ENCODE measurements around the gene SERPINA9.
"Not testable (repeated sequence)": the region's sequence is repeated elsewhere in the genome, so short reads cannot be mapped to it uniquely, and the experiment has no call there.

The SERPINA9 gene

DNA sequence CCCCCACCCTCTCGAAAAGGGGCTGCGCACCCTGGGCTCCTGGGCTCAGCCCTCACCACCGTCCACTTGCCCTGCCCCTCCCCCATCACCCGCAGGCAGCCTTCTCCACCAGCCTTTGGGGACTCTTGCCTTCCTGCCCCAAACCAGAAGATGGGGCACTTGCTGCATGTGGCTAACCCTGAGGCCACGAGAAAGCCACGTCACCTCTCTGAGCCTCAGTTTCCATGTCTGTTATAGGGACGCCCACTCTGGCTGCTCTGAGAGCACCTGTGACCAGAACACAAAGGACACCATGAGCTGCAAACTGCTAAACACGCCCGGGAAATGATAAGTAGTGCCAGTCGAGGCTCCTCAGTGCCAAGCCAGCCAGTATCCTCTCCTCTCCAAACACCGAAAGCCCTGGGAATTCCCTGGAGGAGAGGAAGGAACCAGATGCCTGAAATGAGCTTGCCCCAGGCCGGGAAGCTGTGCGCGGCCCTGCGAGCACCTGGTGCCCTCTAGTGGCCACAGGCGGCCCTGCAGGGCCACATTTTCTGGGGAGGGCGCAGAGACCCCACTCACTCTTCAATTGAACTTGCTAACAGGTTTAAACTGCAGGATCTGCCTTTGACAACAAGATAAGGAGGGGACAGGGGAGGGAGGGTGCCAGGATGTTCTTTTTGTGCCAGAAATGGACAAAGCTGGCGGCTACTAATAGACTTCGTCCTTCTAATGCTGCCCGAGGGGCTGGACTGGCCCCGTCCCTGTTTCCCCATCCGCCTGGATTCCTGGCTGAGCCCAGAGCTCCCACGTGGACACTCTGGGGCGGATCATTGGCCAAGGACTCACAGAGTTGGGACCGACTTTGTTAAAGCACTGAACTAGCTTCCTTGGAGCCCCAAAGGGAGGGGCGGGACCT is 10.2 kb upstream of the SERPINA9 start:
- DNase-seq: peak; percentile 75

DNA sequence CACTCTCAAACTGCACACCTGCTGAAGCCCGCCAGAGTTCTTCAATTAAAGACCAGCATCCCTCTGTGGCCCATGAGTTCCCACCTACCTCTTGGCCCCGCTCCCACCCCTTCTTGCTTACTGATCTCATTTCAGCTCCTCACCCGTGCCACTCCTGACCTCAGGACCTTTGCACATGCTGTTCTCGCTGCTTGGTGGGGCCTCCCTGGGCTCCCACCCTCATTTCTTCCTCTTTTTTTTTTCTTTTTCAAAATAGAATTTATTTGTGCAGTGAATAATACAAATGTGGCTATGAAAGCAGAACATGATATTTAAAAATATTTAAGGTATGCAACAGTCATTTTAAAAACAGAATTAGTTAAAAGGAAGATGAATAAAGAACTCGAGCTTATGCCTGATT is 8.5 kb upstream of the SERPINA9 start:
- DNase-seq: no peak

DNA sequence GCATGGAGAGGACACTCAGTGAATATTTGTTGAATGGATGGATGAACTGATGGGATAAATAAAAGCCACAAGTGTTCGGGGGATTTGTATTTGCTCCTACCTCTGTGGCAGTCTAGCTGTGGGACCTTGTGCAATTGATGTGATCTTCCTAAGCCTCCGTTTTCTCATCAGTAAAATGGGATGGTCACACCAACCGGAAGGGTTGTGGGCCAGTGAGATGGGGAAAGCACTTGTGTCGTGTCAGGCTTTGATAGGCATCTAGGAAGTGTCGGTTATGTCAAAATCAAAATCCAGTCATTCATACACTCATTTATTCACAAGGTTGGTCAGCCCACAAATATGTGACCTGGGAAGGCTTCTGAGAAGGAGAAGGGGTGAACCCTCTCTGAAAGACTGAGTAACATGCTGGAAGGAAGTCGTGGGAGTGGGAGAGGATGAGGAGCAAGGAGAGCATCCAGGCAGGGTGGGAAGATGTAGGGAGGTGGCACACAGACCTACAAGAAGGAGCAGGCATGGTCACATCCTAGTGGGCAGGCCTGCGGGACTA is 7.8 kb upstream of the SERPINA9 start:
- peak; percentile 71 for DNase-seq

DNA sequence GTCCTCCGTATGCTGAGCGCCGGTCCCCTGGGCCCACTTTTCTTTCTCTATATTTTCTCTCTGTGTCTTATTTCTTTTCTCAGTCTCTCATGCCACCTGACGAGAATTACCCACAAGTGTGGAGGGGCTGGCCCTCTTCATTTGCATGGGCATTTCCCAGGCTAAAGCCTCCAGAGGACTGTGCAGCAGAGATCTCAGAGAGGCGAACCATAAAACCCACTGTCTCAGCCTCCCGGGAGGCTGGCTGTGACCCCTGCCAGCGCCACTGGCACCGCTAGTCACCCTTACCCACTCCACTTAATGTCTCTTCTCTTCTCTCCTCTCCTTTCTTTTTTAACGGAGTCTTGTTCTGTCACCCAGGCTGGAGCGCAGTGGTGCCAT is 7.1 kb upstream of the SERPINA9 start:
- DNase-seq: no peak

DNA sequence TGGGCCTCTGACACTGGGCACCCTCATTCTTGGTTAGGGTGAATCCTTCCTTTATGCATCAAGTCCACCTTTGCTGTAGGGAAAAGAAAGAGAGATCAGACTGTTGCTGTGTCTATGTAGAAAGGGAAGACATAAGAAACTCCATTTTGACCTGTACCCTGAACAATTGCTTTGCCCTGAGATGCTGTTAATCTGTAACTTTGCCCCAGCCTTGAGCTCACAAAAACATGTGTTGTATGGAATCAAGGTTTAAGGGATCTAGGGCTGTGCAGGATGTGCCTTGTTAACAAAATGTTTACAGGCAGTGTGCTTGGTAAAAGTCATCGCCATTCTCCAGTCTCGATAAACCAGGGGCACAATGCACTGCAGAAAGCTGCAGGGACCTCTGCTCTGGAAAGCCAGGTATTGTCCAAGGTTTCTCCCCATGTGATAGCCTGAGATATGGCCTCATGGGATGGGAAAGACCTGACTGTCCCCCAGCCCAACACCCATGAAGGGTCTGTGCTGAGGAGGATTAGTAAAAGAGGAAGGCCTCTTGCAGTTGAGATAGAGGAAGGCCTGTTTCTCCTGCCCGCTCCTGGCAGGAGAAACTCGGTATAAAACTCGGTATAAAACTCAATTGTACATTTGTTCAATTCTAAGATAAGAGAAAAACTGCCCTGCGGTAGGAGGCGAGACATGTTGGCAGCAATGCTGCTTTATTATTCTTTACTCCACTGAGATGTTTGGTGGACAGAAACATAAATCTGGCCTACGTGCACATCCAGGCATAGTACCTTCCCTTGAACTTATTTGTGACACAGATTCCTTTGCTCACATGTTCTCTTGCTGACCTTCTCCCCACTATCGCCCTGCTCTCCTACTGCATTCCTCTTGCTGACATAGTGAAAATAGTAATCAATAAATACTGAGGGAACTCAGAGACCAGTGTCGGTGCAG is 6.4 kb upstream of the SERPINA9 start:
- DNase-seq: not testable (repeated sequence)

DNA sequence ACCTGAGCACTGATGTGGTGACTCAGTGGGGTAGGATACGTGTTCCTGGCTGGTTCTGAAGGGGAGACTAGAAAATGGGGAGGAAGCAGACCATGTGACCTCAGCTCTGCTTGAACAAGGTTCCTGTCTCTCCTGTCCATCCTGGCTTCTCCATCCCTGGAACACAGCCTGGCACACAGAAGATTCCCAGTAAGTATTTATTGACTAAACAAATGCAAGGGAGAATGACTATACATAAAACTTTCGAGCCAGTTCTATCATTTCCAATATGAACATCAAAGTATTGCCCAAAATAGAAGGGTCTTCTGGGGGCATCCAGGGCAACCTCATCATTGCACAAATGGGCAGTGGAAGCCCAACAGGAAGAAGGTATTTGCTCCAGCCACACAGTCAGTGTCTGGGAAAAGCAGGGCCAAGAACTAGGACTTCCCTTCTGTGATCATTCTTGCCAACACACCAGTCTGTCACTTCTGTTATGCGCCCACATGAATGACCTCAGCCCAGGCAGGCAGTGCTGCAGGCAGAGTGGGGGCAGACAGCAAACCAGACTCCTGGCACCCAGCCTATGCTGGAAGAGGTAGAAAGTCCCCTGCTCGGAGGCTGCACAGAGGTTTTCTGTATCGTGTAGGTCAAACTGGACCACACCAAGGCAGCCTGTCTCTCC is 5.6 kb upstream of the SERPINA9 start:
- DNase-seq: peak; percentile 86

DNA sequence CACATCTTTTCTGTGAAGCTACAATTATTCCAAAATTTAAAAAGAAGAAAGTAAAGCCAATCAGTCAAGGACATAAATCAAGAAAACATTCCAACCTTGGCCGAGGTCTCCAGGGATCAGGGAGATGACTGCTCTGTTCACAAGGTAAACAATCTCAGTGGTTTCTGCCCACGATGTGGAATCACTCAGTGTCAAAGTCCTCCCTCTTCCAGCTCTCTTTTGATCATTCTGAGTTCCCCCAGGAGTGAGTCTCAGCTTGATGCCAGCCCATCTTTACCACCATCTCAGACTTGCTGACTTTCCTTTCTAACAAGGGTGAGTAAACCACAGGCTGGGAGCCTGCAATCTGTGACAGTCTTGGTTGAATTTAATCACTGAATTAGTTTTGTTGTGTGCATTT is 4.8 kb upstream of the SERPINA9 start:
- DNase-seq: peak; percentile 20

DNA sequence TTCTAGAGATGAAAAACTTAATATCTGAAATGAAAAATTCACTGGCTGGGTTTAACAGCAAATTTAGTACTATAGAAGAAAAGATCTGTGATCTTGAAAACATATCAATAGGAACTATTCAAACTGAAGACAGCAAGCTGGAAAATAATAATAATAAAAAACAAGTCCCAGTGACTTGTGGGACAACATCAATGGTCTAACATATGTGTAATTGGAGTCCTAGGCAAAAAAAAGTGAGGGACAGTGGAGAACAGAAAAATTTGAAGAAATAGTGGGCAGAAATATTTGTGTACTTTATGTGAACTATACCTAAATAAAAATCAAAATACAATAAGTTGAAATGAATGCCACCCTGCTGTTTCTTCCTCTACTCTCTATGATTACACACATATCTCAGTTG is 2.4 kb upstream of the SERPINA9 start:
- DNase-seq: no peak

DNA sequence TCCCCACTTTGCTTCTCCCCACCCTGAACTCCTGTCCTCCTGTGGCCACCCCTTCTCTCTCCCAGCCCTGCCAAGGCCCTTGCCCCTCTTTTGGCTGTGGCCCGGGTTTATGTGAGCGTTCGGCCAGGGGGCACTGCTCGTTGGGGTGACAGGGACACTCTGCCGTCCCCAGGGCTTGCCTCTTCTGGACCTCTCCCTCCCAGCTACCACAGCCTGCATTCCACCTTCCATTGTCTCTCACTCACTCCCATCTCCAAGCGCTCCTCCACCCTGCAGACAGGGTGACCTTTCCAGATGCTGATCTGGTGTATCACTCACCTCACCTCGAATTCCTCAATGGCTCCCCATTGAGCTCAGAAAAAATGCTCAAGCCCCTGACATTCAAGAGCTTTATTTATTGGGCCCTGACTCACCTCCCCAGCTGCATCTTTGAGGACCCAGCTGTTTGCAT is 1.4 kb downstream of the SERPINA9 start:
- DNase-seq: peak; percentile 81

DNA sequence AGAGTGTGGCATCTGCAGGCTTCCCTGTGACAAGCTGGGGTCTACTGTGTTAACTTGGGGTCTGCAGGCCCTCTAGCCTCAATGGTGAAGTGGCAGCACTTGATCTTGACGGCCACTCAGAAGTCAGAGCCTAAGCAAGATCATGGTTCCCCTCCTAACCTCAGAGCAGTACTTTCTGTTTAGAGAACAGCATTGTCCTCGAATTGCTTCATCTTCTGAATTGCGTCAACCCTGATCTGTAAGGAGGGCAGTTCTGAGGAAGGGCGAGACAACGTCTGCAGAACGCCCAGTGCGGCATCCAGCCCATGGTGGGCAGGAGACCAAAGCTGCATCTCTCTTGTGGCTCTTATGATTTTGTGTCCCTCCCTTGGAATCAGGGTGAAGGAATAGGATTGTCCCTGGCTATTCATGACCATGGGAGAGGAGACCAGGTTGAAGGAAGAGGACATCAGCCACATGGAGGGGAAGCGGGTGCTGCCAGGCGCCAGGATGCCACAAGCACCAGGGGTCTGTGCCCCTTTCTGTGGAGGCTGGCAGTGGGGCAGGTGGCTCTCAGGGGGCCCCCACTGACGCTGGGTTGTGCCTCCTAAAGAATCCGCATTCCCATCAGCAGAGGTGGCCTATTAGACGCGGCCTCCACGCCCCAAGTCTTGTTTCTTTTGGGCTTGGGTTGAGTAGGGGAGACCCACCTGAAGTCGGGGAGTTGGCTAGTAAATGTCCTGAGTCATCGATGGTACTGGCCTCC is 2.2 kb downstream of the SERPINA9 start:
- DNase-seq: no peak

DNA sequence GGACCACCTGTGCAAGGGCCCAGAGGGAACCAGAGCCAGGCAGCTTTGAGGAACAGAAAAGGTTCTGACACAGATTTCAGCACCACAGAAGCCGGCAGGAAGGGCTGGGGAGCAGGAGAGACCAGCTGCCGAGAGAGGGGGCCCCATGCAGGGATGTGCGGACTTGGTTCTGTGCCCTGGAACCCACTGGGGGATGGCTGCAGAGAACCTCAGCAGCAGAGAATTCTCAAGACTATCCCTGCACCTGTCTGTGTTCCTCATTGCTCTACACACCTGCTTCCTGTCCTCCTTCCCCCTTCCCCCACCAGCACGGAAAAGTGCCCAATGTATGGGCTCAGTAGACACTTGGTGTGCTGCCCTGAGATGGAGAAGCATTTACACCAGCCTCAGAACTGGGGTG is 3.2 kb downstream of the SERPINA9 start:
- DNase-seq: no peak

DNA sequence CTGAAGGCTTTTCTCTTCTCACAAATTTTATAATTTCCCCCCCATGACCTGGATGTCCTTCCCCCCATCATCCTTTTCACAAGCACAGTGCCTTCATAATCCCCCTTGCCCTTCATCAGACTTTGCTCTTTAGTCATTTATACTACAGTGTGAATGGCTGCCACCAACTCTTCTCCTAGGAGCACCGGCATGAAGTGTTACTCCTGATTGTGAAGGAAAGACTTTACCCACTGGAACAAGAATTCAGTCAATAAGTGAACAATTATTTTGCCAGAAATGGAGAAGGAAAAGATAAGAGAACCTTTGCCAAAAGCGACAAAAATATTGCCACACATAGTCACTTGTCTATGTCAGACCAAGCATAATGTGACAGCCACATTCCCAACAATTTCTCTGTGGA is 5.0 kb downstream of the SERPINA9 start:
- no peak for DNase-seq

DNA sequence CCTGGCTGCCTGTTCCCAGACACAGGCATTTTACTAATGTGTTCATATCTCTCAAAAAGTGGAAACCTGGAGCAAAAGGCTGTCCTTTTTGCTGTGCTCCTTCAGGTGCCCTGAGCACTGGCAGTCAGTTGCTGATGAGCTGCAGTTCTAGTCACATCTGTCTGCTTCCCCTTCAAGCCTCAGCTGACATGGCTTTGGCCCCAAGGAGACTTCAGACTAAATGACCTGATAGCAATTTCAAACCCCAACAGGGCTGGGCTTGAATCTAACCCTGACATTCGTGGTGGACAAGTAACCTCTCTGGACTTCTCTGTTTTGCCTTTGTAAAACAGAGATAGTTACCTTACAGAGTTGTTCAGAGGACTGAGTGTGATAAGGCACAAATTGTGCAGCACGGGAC is 5.7 kb downstream of the SERPINA9 start:
- no peak for DNase-seq

DNA sequence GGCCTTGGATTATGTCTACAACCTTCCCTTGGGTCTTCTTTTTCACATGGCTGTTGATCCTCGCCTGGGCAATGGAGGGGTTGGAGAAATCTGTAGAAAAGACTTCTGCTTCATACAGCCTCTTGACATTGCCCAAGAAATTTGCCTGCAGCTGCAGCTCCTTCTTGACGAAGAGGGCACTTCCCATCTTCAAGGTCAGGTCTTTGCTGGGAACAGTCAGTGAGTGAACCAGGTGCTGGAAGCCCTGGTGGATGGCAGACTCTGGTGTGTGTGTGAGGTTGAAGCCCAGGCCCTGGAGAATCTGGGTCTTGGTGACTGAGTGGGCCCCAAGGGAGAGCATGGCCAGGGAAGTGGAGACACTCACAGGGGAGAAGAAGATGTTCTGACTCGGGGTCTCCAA is 6.7 kb downstream of the SERPINA9 start:
- no peak for DNase-seq

DNA sequence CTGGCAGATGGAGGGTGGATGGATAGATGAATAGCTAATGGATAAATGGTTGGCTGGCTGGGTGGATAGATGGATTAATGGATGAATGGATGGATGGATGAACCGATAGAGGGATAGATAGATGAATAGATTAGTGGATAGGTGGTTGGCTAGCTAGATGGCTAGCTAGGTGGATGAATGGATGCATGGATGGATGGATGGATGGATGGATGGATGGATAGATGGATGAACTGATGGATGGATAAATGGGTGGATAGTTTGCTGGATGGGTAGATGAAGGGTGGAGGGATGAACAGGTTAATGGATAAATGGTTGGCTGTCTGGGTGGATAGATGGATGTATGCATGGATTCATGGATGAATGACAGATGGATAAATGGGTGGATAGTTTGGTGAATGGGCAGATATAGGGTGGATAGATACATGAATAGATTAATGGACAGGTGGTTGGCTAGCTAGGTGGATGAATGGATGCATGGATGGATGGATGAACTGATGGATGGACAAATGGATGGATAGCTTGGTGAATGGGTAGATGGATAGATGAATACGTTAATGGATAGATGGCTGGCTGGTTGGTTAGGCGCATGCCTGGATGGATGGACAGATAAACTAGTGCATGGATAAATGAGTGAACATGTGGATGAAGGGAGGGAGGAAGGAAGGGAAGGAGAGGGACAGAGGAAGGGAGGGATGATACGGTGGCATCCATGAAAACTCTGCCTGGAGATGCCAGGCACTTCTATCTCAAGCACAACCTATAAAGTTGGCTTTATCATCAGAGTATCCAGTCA is 8.1 kb downstream of the SERPINA9 start:
- DNase-seq: no peak

DNA sequence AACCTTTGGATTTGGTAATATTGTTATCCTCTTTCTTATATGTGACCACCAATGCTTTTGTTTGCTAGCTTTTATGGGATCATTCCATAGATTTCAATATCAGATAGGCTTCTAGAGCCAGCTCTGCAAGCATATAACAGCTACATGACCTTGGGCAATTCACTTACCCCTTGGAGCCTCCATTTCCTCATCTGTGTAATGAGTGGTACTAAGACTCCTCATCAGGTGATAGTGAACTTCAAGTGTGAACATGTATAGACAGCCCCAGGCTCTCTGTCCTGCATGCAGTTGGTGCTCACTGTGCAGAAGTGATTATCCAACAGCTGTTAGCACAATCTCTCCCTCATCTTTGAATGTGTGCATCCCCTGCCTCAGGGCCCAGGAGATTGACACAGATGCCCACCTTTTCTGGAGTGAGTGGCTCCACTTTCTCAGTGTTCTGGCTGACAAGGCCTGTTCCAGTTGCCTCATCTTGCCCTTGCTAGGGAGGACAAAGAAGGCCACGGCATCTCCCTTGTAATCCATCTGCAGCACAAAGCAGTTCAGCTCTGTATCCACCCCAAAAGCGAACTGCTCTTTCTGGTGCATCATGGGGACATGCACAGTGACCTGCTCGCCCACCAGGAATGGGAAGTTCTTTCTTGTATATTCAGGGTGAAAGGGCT is 9.2 kb downstream of the SERPINA9 start:
- no peak for DNase-seq

DNA sequence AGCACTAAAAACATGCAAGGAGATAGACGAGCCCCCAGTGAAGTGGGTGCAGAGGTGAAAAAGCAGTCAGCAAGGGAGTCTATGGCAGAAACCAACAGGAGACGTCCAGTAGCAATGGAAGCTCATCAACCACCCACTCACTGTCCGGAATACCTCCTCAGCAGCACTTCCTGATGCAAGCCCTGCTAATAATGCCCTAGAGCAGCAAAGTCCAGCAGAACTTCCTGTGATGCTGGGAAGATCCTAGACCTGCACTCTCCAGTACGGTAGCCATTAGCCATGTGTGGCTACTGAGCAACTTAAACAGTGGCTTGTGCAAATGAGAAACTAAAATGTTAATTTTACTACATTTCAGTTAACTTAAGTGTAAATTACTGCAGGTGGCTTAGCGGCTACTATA is 11.0 kb downstream of the SERPINA9 start:
- DNase-seq: no peak

DNA sequence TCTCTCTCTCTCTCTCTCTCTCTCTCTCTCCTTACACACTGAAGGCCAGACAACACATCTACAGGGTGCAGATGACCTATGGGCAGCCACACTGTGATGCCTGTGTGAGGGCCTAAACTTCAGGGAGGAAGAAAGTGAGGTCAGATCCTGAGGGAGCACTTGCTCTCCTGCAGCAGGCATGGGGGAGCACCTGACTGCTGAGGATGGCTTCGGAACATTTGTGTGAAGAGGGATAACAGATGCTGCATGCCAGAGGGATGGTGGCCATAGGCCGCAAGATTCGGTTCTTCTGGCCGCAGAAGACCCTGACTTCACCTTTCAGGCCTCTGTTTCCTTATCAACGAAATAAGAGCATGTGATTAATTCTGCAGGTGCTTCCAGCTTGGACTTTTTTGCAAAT is 11.7 kb downstream of the SERPINA9 start:
- DNase-seq: no peak

DNA sequence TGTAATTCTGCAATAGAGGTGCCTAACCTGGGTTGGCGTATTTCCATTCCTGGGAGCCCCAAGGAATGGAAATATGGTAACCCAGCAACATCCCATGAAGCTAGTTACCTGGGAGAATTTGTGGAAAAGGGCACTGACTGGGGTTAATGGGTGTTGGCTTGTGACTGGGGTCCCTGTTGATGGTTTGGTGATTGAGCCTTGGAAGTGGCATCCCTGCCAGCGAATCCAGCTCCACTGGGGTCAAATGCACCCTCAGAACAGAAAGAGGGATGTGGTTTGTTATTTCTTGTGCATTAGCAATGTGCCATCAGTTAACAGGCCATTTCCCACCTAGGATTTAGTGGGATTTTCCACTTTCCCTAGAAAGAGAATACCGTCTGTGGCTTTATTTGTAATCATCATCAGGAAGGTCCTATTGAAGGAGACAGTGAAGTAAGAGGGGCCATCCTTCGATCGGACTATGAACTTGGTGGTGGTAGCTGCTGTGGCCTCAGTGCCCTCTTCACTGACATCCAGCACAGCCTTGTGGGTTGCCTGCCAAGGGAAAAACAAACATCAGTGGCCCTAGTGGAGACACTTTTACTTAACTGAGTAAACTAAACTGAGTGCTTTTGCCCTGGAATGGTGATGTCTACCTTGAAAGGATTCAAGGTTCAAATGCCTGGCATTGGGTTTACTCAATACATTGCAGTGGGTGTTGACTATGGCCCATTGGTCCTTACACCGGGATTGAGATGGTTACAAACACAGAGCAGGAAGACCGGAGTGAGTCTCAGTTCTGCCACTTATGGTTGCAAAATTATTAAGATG is 13.0 kb downstream of the SERPINA9 start:
- DNase-seq: no peak

DNA sequence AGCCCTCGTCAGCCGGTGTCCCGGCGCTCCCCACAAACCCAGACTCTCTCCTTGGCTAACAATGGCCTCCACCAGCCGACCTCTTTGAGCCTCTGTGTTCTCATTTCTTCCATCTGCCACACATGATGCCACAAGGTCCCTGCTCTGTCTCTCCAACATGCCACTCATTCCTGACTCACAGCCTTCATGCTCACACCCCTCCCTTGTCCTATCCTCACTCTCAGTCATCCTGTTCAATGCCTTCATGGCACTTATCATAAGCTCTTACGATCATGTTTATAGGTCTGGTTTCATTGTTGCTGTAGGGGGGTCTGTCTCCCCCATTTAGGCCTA is 13.8 kb downstream of the SERPINA9 start:
- no peak for DNase-seq

Data from EL (cell line).